Fibroblast of villous mesenchyme (primary cell): ENCODE measurements around the gene MFAP4. TPM values are rescaled to one million over a fixed set of nuclear protein-coding genes. Genes with fewer than 3 reads are reported as not detected.

Source experiments
- DNase-seq: peaks from one replicate; pipeline ENCODE4 v3.0.0-alpha.2; 2010; ENCODE audit warnings: low read depth
- H3K4me3 ChIP-seq: 2 replicates; pipeline ENCODE4 v1.5.1; 2011; ENCODE audit warnings: low read depth, mild to moderate bottlenecking, low read length
- total RNA-seq: library from RNA; depleted of rRNA; stranded (reverse); fragments of >200 nt; gene quantifications from 2 replicates; pipeline ENCODE4 v1.2.3, GENCODE V29; 2012
- TF ChIP-seq, protein P1 (sequence below): IDR thresholded peaks from 2 replicates; pipeline ENCODE4 v1.5.1; 2012; ENCODE audit warnings: low read depth, mild to moderate bottlenecking, low read length; ENCODE audit not compliant: insufficient read depth

Gene MFAP4
- total RNA-seq, 1 donor = 17.7 TPM

DNA sequence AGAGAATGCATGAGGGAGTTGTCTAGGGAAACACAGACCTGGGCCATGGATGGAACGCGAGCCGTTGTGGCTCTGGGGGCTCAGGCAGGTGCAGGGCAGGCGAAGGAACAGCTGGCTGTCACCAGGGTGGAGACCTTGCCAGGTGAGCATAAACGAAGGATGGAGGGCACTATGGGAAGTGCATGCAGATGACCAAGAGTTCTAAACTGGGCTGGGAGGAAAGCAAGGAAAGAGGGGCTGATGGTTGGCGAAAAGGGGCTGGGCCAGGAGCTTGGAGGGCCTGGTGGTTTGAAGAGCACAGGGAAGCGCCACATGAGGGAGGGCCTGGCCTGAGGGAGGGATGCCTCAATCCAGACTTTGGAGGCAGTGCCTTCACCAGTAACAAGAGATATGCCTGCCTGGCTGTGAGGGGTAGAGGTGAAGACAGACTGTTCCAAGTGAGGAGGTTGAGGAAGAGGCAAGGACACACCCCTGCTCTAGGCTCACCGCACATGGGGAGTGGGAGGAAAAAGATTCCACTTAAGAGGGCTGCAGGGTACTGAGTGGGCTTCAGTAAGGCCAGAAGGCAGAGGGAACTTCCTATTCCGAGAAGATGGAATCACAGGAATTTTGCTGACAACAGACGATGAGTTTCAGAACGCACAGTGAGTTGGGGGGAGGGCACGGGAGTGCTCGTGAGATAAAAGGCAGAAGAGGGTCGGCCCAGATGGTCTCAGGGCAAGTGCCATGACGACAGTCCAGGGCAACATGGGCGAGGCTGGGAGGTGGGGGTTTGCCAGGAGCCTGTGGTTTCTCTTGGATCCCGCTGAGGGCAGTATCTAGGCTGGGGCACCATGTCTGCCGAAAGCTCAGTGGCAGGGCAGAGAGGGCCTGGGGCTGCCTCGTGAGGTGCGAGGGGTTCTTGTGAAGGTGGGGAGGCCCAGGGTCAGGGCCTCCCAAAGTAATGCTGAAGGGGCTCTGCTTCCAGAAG lies 45.1 kb downstream of the MFAP4 start:
- DNase-seq = peak; percentile 70
- TF ChIP-seq, protein P1, sequence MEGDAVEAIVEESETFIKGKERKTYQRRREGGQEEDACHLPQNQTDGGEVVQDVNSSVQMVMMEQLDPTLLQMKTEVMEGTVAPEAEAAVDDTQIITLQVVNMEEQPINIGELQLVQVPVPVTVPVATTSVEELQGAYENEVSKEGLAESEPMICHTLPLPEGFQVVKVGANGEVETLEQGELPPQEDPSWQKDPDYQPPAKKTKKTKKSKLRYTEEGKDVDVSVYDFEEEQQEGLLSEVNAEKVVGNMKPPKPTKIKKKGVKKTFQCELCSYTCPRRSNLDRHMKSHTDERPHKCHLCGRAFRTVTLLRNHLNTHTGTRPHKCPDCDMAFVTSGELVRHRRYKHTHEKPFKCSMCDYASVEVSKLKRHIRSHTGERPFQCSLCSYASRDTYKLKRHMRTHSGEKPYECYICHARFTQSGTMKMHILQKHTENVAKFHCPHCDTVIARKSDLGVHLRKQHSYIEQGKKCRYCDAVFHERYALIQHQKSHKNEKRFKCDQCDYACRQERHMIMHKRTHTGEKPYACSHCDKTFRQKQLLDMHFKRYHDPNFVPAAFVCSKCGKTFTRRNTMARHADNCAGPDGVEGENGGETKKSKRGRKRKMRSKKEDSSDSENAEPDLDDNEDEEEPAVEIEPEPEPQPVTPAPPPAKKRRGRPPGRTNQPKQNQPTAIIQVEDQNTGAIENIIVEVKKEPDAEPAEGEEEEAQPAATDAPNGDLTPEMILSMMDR = no peak
- H3K4me3 ChIP-seq = no peak overlapping the region

DNA sequence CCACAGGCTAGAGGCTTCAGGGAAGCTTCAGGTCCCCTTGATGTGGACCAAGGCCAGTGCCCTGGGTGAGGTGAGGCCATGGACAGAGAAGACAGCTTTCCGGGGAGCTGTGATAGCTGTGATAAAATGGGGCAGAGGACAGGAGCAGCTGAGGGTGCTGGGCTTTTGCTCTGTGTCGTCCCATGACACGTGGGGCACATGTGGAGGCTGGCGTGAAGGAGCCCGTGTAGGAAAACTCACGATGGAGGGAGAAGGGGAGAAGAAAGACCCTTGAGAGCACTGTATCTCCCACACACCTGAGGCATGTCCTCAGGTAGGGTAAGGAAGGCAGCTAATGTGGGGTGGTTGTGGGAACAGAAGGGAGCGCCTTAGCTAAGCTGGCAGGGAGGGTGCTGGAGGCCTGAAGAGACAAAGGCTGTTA lies 45.8 kb downstream of the MFAP4 start:
- no peak overlapping the region for H3K4me3 ChIP-seq
- no peak for DNase-seq
- TF ChIP-seq, protein P1 = no peak

DNA sequence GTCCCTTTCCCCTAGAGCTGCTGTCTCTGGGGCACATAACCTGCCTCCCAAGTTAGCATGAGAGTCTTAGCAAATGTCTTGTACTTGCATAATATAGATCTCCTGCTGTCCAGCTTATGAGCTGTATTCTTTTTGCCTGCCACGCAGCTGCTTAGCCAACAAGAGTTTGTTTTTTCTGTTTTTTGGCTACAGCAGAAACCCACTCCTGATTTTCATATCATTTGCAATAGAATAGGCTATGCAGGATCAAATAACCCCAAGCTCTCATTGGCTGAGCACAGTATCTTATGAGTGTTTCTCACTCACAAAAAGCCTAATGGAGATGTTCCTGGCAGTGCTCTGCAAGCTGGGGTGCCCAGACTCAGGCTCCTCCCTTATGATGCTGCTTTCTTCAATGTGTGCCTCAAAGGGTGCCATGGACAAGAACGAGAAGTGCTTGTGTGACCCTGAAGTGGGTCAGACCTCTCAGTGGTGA lies 47.6 kb downstream of the MFAP4 start:
- H3K4me3 ChIP-seq = no peak overlapping the region
- TF ChIP-seq, protein P1 = no peak
- peak; percentile 15 for DNase-seq

DNA sequence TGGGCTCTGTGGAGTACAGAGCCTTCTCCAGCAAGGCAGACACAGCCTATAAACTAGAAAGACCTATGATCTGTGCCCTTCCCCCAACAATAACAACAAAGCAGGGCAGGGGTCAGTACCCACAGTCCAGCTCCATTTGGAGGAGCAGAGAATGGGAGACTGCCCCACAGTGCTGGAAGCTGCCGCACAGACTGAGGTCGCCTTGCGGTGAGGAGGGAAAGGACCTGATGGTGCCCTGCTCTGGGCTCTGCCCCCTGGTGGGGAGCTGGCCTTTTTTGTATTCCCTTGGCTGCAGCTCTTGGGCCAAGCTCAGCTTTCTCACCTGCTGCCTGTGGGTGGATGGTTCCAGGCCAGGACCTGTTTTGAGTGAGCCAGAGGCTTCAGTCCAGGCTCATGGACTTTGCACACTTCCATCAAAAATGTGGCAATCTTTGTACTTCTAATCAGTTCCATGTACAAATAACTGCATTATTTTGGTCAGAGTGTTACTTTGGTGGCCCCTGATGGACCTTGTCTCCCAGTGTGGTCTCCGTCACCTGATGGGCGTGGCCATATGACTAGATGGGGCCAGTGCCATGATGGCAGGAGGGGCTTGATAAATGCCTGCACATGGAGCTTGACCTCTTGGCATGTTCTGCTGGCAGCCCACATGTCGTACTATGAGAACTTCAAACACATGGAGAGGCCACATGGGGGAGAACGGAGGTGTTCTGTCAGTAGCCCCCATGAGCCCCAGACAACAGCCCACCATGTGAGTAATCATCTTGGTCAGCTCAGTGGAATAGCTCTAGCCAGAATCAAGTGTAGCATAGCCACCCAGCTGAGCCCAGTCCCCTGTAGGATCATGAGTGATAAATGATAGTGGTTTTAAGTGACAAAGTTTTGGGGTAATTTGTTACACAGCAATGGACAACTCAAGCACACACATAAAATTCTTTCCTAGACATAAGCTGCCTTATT lies 48.7 kb downstream of the MFAP4 start:
- H3K4me3 ChIP-seq = no peak overlapping the region
- TF ChIP-seq, protein P1 = peak; percentile 61
- peak; percentile 50 for DNase-seq

DNA sequence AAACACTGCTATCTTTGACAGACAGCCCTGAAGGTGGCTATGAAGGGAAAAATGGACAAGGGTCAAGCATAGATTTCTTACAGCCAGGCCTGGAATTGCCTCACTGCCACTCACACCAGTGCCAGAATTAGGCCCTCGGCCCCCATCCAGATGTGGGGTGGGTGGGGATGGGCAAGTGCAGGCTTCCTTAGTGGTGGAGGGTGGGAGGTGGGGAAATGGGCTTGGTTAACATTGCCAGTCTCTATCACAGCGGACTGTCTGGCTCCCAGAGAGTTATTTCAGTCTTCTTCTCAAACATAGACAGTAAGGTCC lies 49.3 kb downstream of the MFAP4 start:
- DNase-seq = peak; percentile 15
- no peak overlapping the region for H3K4me3 ChIP-seq
- TF ChIP-seq, protein P1 = no peak

DNA sequence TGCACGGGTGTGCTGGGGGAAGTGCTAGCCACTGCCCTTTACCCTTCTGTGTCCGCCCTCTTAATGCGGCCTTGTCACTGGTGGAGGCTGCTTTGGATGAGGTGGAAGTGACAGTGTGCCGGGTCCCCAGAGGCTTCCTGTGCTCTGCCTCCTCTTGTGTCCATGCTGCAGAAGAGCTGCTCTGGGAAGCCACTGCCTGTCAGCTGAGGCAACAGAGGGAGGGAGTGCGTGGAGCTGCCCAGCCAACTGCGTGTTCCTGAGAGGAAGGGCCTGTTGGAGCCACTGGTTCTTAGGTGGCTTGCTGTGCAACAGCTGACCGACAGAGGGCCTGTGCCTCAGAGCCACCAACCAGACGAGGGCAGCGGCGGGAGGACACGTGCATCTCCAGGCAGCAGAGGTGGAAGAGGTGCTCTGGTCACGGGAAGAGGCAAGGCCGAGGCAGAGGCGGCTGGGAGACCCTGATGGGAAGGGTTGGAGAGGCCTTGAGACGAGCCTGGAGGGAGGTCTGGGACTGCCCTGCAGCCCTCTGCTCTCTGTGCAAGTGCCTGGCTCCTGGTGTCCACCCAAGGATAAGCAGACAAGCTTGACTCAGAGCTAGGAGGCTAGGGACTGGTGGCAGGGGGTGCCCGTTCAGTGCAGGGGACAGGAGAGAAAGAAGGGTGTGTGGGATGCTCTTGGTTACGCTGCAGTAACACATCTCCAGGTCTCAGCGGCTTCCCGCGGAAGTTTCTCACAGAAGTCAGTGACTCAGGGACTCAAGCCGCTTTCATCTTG lies 49.9 kb downstream of the MFAP4 start:
- TF ChIP-seq, protein P1 = peak; percentile 30
- peak; percentile 12 for DNase-seq
- no peak overlapping the region for H3K4me3 ChIP-seq
